ENCODE results near the gene LAMB4.

LAMB4 gene

DNA sequence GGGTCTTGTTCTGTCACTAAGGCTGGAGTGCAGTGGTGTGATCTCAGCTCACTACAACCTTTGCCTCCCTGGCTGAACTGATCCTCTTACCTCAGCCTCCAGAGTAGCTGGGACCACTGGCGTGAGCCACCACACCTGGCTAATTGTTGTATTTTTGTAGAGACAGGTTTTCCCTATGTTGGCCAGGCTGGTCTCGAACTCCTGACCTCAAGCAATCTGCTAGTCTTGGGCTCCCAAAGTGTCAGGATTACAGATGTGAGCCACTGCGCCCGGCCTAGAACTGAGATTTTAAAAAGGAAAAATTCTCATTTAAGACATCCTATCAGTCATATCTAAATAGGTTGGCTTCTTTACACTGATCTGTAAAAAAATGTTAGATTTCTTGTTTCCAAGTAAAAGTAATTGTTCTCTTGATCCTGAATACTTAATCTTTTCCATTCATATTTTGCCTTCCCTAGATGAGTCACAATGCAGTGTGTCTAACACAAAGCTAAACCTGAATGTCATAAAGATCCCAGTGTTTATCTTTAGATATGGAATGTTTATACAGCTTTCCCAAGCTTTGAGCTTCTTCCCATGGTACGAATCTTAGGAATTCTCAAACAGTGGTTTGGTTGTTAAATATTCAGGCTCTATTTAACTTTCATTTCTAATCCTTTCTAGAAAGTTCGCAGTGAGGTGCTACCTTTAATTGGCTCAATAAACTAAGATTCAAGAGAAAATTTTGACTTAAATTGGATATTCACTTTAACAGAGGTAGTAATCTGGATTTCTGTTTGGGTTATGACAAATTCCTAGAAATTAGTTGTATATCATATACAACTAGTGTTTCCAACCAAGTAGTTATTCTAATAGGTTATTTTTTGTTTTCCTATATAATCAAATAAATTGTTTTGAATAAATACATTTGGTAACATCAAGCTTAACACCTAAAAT lies 115.1 kb downstream of the LAMB4 start:
- no peaks in the 10 kb centered on the region for H3K36me3 ChIP-seq (ENCODE audit: control insufficient read depth, low read length)
- H3F3A ChIP-seq (ENCODE audit: control insufficient read depth, insufficient read depth): no peaks in the 10 kb centered on the region
- TF ChIP-seq, protein P1, sequence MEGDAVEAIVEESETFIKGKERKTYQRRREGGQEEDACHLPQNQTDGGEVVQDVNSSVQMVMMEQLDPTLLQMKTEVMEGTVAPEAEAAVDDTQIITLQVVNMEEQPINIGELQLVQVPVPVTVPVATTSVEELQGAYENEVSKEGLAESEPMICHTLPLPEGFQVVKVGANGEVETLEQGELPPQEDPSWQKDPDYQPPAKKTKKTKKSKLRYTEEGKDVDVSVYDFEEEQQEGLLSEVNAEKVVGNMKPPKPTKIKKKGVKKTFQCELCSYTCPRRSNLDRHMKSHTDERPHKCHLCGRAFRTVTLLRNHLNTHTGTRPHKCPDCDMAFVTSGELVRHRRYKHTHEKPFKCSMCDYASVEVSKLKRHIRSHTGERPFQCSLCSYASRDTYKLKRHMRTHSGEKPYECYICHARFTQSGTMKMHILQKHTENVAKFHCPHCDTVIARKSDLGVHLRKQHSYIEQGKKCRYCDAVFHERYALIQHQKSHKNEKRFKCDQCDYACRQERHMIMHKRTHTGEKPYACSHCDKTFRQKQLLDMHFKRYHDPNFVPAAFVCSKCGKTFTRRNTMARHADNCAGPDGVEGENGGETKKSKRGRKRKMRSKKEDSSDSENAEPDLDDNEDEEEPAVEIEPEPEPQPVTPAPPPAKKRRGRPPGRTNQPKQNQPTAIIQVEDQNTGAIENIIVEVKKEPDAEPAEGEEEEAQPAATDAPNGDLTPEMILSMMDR (IDR thresholded peaks at IDR 0.05; ENCODE audit: low read depth, low read length, poor library complexity, severe bottlenecking): no peak
- TF ChIP-seq EZH2phosphoT487 (IDR thresholded peaks at IDR 0.05; ENCODE audit: borderline replicate concordance, low read length): no peak
- H3K9me2 ChIP-seq (replicated peaks; ENCODE audit: control insufficient read depth, low read length): no peaks in the 10 kb centered on the region
- H3K4me1 ChIP-seq (ENCODE audit: control insufficient read depth, low read length): no peaks in the 10 kb centered on the region
- no peaks in the 10 kb centered on the region for H3K27me3 ChIP-seq (ENCODE audit: control insufficient read depth, low read length)
- no peaks in the 10 kb centered on the region for H4K20me1 ChIP-seq (ENCODE audit: control insufficient read depth, insufficient read depth, low read depth, low read length)
- no peak overlapping the region for H3K4me3 ChIP-seq (ENCODE audit: low read length)
- no peak overlapping the region for H3K4me2 ChIP-seq (ENCODE audit: low read length)
- no peaks in the 10 kb centered on the region for H3K9me3 ChIP-seq (ENCODE audit: control insufficient read depth, insufficient read depth, low read length)
- H3K79me2 ChIP-seq (ENCODE audit: control insufficient read depth, low read length): no peaks in the 10 kb centered on the region
- H3K27ac ChIP-seq (ENCODE audit: low read depth, low read length): no peak overlapping the region

GRCh38 chr7:108014215-108014614 lies 115.9 kb downstream of the LAMB4 start:
- Histone ChIP-seq H3K4me3 (ENCODE audit: low read length) (no peak overlapping the region), H3K36me3 (ENCODE audit: control insufficient read depth, low read length) (no peaks in the 10 kb centered on the region), H3K9me2 (replicated peaks; ENCODE audit: control insufficient read depth, low read length) (no peaks in the 10 kb centered on the region), H4K20me1 (ENCODE audit: control insufficient read depth, insufficient read depth, low read depth, low read length) (no peaks in the 10 kb centered on the region), H3K27ac (ENCODE audit: low read depth, low read length) (no peak overlapping the region), H3K4me1 (ENCODE audit: control insufficient read depth, low read length) (no peaks in the 10 kb centered on the region), H3F3A (ENCODE audit: control insufficient read depth, insufficient read depth) (no peaks in the 10 kb centered on the region), H3K79me2 (ENCODE audit: control insufficient read depth, low read length) (no peaks in the 10 kb centered on the region), H3K4me2 (ENCODE audit: low read length) (no peak overlapping the region), H3K27me3 (ENCODE audit: control insufficient read depth, low read length) (no peaks in the 10 kb centered on the region), H3K9me3 (ENCODE audit: control insufficient read depth, insufficient read depth, low read length) (no peaks in the 10 kb centered on the region)
- no peak for TF ChIP-seq EZH2phosphoT487 (IDR thresholded peaks at IDR 0.05; ENCODE audit: borderline replicate concordance, low read length)
- TF ChIP-seq, protein P1 (IDR thresholded peaks at IDR 0.05; ENCODE audit: low read depth, low read length, poor library complexity, severe bottlenecking): no peak

GRCh38 chr7:108012499-108013430 lies 117.4 kb downstream of the LAMB4 start:
- no peak for TF ChIP-seq EZH2phosphoT487 (IDR thresholded peaks at IDR 0.05; ENCODE audit: borderline replicate concordance, low read length)
- TF ChIP-seq, protein P1 (IDR thresholded peaks at IDR 0.05; ENCODE audit: low read depth, low read length, poor library complexity, severe bottlenecking): no peak
- Histone ChIP-seq H3K4me2 (ENCODE audit: low read length) (no peak overlapping the region), H3K4me3 (ENCODE audit: low read length) (no peak overlapping the region), H4K20me1 (ENCODE audit: control insufficient read depth, insufficient read depth, low read depth, low read length) (no peaks in the 10 kb centered on the region), H3K9me2 (replicated peaks; ENCODE audit: control insufficient read depth, low read length) (no peaks in the 10 kb centered on the region), H3F3A (ENCODE audit: control insufficient read depth, insufficient read depth) (no peaks in the 10 kb centered on the region), H3K79me2 (ENCODE audit: control insufficient read depth, low read length) (no peaks in the 10 kb centered on the region), H3K36me3 (ENCODE audit: control insufficient read depth, low read length) (no peaks in the 10 kb centered on the region), H3K27ac (ENCODE audit: low read depth, low read length) (no peak overlapping the region), H3K27me3 (ENCODE audit: control insufficient read depth, low read length) (no peaks in the 10 kb centered on the region), H3K4me1 (ENCODE audit: control insufficient read depth, low read length) (no peaks in the 10 kb centered on the region), H3K9me3 (ENCODE audit: control insufficient read depth, insufficient read depth, low read length) (no peaks in the 10 kb centered on the region)
